IPS-18a (cell line): ENCODE results near the gene RNF34.

Experiments
- H3K27ac ChIP-seq: one replicate; pipeline ENCODE4 v1.5.1; 2013; ENCODE audit warnings: low read length
- H3K27me3 ChIP-seq: one replicate; pipeline ENCODE4 v1.6.1; 2013; ENCODE audit warnings: mild to moderate bottlenecking, low read length; ENCODE audit not compliant: control insufficient read depth, insufficient read depth
- H3K36me3 ChIP-seq: one replicate; pipeline ENCODE4 v1.6.1; 2013; ENCODE audit warnings: low read depth, low read length; ENCODE audit not compliant: control insufficient read depth
- H3K4me1 ChIP-seq: one replicate; pipeline ENCODE4 v1.6.1; 2013; ENCODE audit warnings: low read depth, low read length; ENCODE audit not compliant: control insufficient read depth
- H3K4me3 ChIP-seq: one replicate; pipeline ENCODE4 v1.5.1; 2013; ENCODE audit warnings: low read length
- H3K9ac ChIP-seq: one replicate; pipeline ENCODE4 v1.6.1; 2013; ENCODE audit warnings: mild to moderate bottlenecking, low read length, moderate library complexity
- H3K9me3 ChIP-seq: one replicate; pipeline ENCODE4 v1.6.1; 2013; ENCODE audit warnings: low read depth, low read length; ENCODE audit not compliant: control insufficient read depth

Gene RNF34

GRCh38 chr12:121423682-121424623 lies 24.0 kb downstream of the RNF34 start:
- H3K4me3 ChIP-seq, result no peak overlapping the region
- H3K9ac ChIP-seq, result no peak overlapping the region
- no peaks in the 10 kb centered on the region for H3K9me3 ChIP-seq
- H3K27me3 ChIP-seq, result no peaks in the 10 kb centered on the region
- H3K36me3 ChIP-seq, result peaks cover 83% of the 10 kb centered on the region
- no peaks in the 10 kb centered on the region for H3K4me1 ChIP-seq
- H3K27ac ChIP-seq, result no peak overlapping the region

- H3K27ac ChIP-seq, result no peak overlapping the region
- no peaks in the 10 kb centered on the region for H3K27me3 ChIP-seq
- H3K36me3 ChIP-seq, result peaks cover 83% of the 10 kb centered on the region
- no peak overlapping the region for H3K9ac ChIP-seq
- no peak overlapping the region for H3K4me3 ChIP-seq
- no peaks in the 10 kb centered on the region for H3K9me3 ChIP-seq
- H3K4me1 ChIP-seq, result no peaks in the 10 kb centered on the region
Measured at GRCh38 chr12:121424624-121424975, 24.7 kb downstream of the RNF34 start.

GRCh38 chr12:121427556-121428050 lies 27.7 kb downstream of the RNF34 start:
- H3K27me3 ChIP-seq, result no peaks in the 10 kb centered on the region
- H3K36me3 ChIP-seq, result peaks cover 81% of the 10 kb centered on the region
- H3K4me1 ChIP-seq, result no peaks in the 10 kb centered on the region
- no peak overlapping the region for H3K27ac ChIP-seq
- H3K4me3 ChIP-seq, result no peak overlapping the region
- no peaks in the 10 kb centered on the region for H3K9me3 ChIP-seq
- no peak overlapping the region for H3K9ac ChIP-seq

GRCh38 chr12:121428883-121429282 lies 29.0 kb downstream of the RNF34 start:
- Histone ChIP-seq H3K4me3 (no peak overlapping the region), H3K36me3 (peaks cover 79% of the 10 kb centered on the region), H3K4me1 (no peaks in the 10 kb centered on the region), H3K9ac (no peak overlapping the region), H3K27me3 (no peaks in the 10 kb centered on the region), H3K9me3 (no peaks in the 10 kb centered on the region), H3K27ac (no peak overlapping the region)

GRCh38 chr12:121430833-121431415 lies 31.0 kb downstream of the RNF34 start:
- no peak overlapping the region for H3K27ac ChIP-seq
- H3K36me3 ChIP-seq, result peaks cover 66% of the 10 kb centered on the region
- no peaks in the 10 kb centered on the region for H3K27me3 ChIP-seq
- no peak overlapping the region for H3K9ac ChIP-seq
- H3K9me3 ChIP-seq, result no peaks in the 10 kb centered on the region
- no peaks in the 10 kb centered on the region for H3K4me1 ChIP-seq
- no peak overlapping the region for H3K4me3 ChIP-seq

- Histone ChIP-seq H3K27me3 (no peaks in the 10 kb centered on the region), H3K36me3 (peaks cover 66% of the 10 kb centered on the region), H3K9me3 (no peaks in the 10 kb centered on the region), H3K27ac (no peak overlapping the region), H3K9ac (no peak overlapping the region), H3K4me3 (no peak overlapping the region), H3K4me1 (no peaks in the 10 kb centered on the region)
Measured at GRCh38 chr12:121432740-121433480, 33.0 kb downstream of the RNF34 start.

GRCh38 chr12:121436706-121437105 lies 36.8 kb downstream of the RNF34 start:
- Histone ChIP-seq H3K4me1 (no peaks in the 10 kb centered on the region), H3K9me3 (no peaks in the 10 kb centered on the region), H3K36me3 (peaks cover 67% of the 10 kb centered on the region), H3K4me3 (no peak overlapping the region), H3K9ac (no peak overlapping the region), H3K27me3 (no peaks in the 10 kb centered on the region), H3K27ac (no peak overlapping the region)

- H3K36me3 ChIP-seq, result peaks cover 56% of the 10 kb centered on the region
Measured at GRCh38 chr12:121438905-121439304, 39.0 kb downstream of the RNF34 start.

GRCh38 chr12:121439715-121440114 lies 39.8 kb downstream of the RNF34 start:
- Histone ChIP-seq H3K4me3 (no peak overlapping the region), H3K9me3 (no peaks in the 10 kb centered on the region), H3K36me3 (peaks cover 56% of the 10 kb centered on the region), H3K27me3 (no peaks in the 10 kb centered on the region), H3K4me1 (no peaks in the 10 kb centered on the region), H3K27ac (no peak overlapping the region), H3K9ac (no peak overlapping the region)

More at GRCh38 chr12:121438905-121439304, 39.0 kb downstream of the RNF34 start:
- no peak overlapping the region for H3K27ac ChIP-seq
- H3K4me1 ChIP-seq, result no peaks in the 10 kb centered on the region
- H3K9me3 ChIP-seq, result no peaks in the 10 kb centered on the region
- H3K4me3 ChIP-seq, result no peak overlapping the region
- H3K9ac ChIP-seq, result no peak overlapping the region
- no peaks in the 10 kb centered on the region for H3K27me3 ChIP-seq

GRCh38 chr12:121440768-121441167 lies 40.9 kb downstream of the RNF34 start:
- H3K27me3 ChIP-seq, result no peaks in the 10 kb centered on the region
- H3K27ac ChIP-seq, result no peak overlapping the region
- peaks cover 53% of the 10 kb centered on the region for H3K36me3 ChIP-seq
- H3K9ac ChIP-seq, result no peak overlapping the region
- no peaks in the 10 kb centered on the region for H3K9me3 ChIP-seq
- H3K4me3 ChIP-seq, result no peak overlapping the region
- H3K4me1 ChIP-seq, result no peaks in the 10 kb centered on the region

- H3K9me3 ChIP-seq, result no peaks in the 10 kb centered on the region
- H3K27ac ChIP-seq, result no peak overlapping the region
Measured at GRCh38 chr12:121441555-121441954, 41.6 kb downstream of the RNF34 start.

More at GRCh38 chr12:121441555-121441954, 41.6 kb downstream of the RNF34 start:
- Histone ChIP-seq H3K4me1 (no peaks in the 10 kb centered on the region), H3K4me3 (no peak overlapping the region), H3K9ac (no peak overlapping the region), H3K27me3 (no peaks in the 10 kb centered on the region), H3K36me3 (peaks cover 48% of the 10 kb centered on the region)
